Endothelial cell of hepatic sinusoid (primary cell): ENCODE data around the gene C19orf81.

ENCODE experiments used
- in situ Hi-C: cut with HindIII; loops from 2 replicates; pipeline ENCODE4 v1.10.0; 2017; ENCODE audit warnings: low sequenced_read_pairs

C19orf81 gene

GRCh38 chr19:50708179-50708879 lies 59.1 kb downstream of the C19orf81 start:
- in situ Hi-C loops: no loop called here
